AG09309 (cell line): ENCODE measurements around the gene ILKAP.

Experiments used
- DNase-seq: peaks from one replicate; pipeline ENCODE4 v3.0.0-alpha.2; 2010; ENCODE audit warnings: low read depth
- H3K4me3 ChIP-seq: 2 replicates; pipeline ENCODE4 v1.5.1; 2011; ENCODE audit warnings: mild to moderate bottlenecking, low read depth, low read length, moderate library complexity; ENCODE audit not compliant: control insufficient read depth
- CTCF ChIP-seq: IDR thresholded peaks from 2 replicates; pipeline ENCODE4 v1.5.1; 2011; ENCODE audit warnings: mild to moderate bottlenecking, low read depth, low read length, inconsistent platforms; ENCODE audit not compliant: insufficient read depth, control insufficient read depth; ENCODE audit errors: missing control alignments

ILKAP gene

GRCh38 chr2:238230699-238231098 lies 27.2 kb upstream of the ILKAP start:
- TF ChIP-seq CTCF, result no peak
- H3K4me3 ChIP-seq, result no peak overlapping the region
- no peak for DNase-seq

GRCh38 chr2:238228700-238229099 lies 25.2 kb upstream of the ILKAP start:
- no peak overlapping the region for H3K4me3 ChIP-seq
- no peak for TF ChIP-seq CTCF
- no peak for DNase-seq

- no peak for DNase-seq
- no peak overlapping the region for H3K4me3 ChIP-seq
- TF ChIP-seq CTCF, result no peak
Measured at GRCh38 chr2:238227587-238228032, 24.1 kb upstream of the ILKAP start.

- TF ChIP-seq CTCF, result no peak
- H3K4me3 ChIP-seq, result no peak overlapping the region
- no peak for DNase-seq
Measured at GRCh38 chr2:238226698-238227586, 23.4 kb upstream of the ILKAP start.

- DNase-seq, result no peak
- no peak overlapping the region for H3K4me3 ChIP-seq
- no peak for TF ChIP-seq CTCF
Measured at GRCh38 chr2:238225911-238226697, 22.6 kb upstream of the ILKAP start.

- no peak for DNase-seq
- H3K4me3 ChIP-seq, result no peak overlapping the region
- TF ChIP-seq CTCF, result no peak
Measured at GRCh38 chr2:238225121-238225520, 21.6 kb upstream of the ILKAP start.
